Measurements from ENCODE around the gene PLCB1.

Gene PLCB1

GRCh38 chr20:8891039-8891438, 759.0 kb downstream of the PLCB1 start:
- no peak for DNase-seq (ENCODE audit: low spot score)

GRCh38 chr20:8895472-8895871, 763.4 kb downstream of the PLCB1 start:
- no peak for DNase-seq (ENCODE audit: low spot score)

- DNase-seq (ENCODE audit: low spot score): no peak
These were observed 766.8 kb downstream of the PLCB1 start for GRCh38 chr20:8898823-8899222.

GRCh38 chr20:8901237-8902025, 769.4 kb downstream of the PLCB1 start:
- DNase-seq (ENCODE audit: low spot score): peak; percentile 15

- DNase-seq (ENCODE audit: low spot score): peak; percentile 12
These were observed 771.9 kb downstream of the PLCB1 start for GRCh38 chr20:8903655-8904605.

- DNase-seq (ENCODE audit: low spot score): no peak
These were observed 777.5 kb downstream of the PLCB1 start for GRCh38 chr20:8909596-8909995.

- DNase-seq (ENCODE audit: low spot score): no peak
These were observed 780.0 kb downstream of the PLCB1 start for GRCh38 chr20:8912096-8912495.

GRCh38 chr20:8912731-8913130, 780.7 kb downstream of the PLCB1 start:
- DNase-seq (ENCODE audit: low spot score): no peak

- no peak for DNase-seq (ENCODE audit: low spot score)
These were observed 781.4 kb downstream of the PLCB1 start for GRCh38 chr20:8913456-8913855.

- DNase-seq (ENCODE audit: low spot score): no peak
These were observed 782.4 kb downstream of the PLCB1 start for GRCh38 chr20:8914421-8914820.

GRCh38 chr20:8917084-8917483, 785.0 kb downstream of the PLCB1 start:
- DNase-seq (ENCODE audit: low spot score): no peak

GRCh38 chr20:8918145-8918544, 786.1 kb downstream of the PLCB1 start:
- no peak for DNase-seq (ENCODE audit: low spot score)

GRCh38 chr20:8924539-8924938, 792.5 kb downstream of the PLCB1 start:
- DNase-seq (ENCODE audit: low spot score): no peak

- DNase-seq (ENCODE audit: low spot score): no peak
These were observed 798.7 kb downstream of the PLCB1 start for GRCh38 chr20:8930726-8931125.

- no peak for DNase-seq (ENCODE audit: low spot score)
These were observed 800.4 kb downstream of the PLCB1 start for GRCh38 chr20:8932192-8933165.

GRCh38 chr20:8933381-8933807, 801.3 kb downstream of the PLCB1 start:
- no peak for DNase-seq (ENCODE audit: low spot score)

GRCh38 chr20:8934362-8934761, 802.3 kb downstream of the PLCB1 start:
- no peak for DNase-seq (ENCODE audit: low spot score)

Measured in pons (tissue), 1 donor.